Suprapubic skin (tissue), 4 donors: ENCODE results near the gene ATRN.

Source experiments
- EP300 ChIP-seq: sonication (generic); formaldehyde crosslinking; IDR thresholded peaks from one replicate; pipeline ENCODE4 v1.6.1; 2017; ENCODE audit warnings: antibody characterized with exemption
- POLR2AphosphoS5 ChIP-seq, 3 donors: sonication (generic); formaldehyde crosslinking; IDR thresholded peaks; one replicate each; pipeline ENCODE4 v1.6.1; 2017; ENCODE audit warnings: antibody characterized with exemption in 3 of 3

DNA sequence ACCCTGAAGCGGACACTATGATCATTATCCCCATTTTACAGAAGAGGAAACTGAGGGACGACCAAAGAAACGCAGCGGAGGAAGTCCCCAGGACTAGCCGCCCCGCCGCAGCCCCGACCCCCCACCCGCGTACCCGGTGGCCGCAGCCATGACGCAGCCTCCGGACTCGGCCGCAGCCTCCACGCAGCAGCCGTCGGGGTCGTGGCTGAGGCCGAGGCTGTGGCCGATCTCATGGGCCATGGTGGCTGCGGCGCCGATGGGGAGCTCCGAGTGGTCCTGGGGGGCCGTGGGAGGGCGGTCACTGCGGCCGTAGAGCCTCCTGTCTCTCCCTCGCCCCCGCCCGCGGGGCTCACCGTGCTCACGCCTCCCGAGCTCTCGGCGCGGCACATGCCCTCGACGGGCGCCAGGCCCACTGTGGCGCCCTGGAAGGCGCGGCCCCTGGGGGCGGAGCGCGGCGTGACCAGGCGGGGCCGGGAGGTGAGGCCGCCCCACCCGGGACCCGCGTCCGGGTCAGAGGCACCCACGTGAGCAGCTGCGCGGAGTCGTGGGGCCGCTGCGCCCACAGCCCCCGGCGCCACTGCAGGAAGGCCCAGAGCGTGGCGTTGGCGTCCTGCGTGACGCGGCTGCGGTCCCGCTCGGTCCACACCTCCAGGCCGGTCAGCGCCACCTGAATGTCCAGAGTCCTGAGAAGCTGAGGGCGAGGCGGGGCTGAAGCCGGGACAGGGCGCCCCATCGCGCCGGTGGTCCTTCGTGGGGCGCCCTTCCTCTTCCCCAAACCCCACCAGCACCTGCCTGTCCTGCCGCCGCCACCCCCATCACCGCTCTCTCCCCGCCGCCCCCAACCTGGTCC, 202.6 kb downstream of the ATRN start:
- TF ChIP-seq POLR2AphosphoS5 (IDR thresholded peaks at IDR 0.05) (no peak), EP300 (no peak)
